Spleen (tissue), 7 donors: ENCODE data around the gene NOP56.

Source experiments
- CTCF ChIP-seq, 11 experiments: fragments of 200-600 bp in 7 of 11; fragments of 450-650 bp in 4 of 11; sonication (generic) in 4 of 11; IDR thresholded peaks in 8 of 11; conservative IDR thresholded peaks in 3 of 11; 1 replicate in 7 of 11; 2 replicates in 4 of 11; pipeline versions ENCODE4 v1.4.0 to v1.8.0; 2016 to 2021; ENCODE audit warnings: antibody characterized with exemption in 11 of 11, inconsistent platforms in 4 of 11, mild to moderate bottlenecking in 1 of 11
- POLR2A ChIP-seq, 3 donors: fragments of 450-650 bp; IDR thresholded peaks; one replicate each; pipeline ENCODE4 v1.5.1; 2017; ENCODE audit warnings: antibody characterized with exemption in 3 of 3, mild to moderate bottlenecking in 1 of 3
- POLR2AphosphoS5 ChIP-seq, 3 donors: sonication (generic); formaldehyde crosslinking; IDR thresholded peaks; one replicate each; pipeline ENCODE4 v1.5.1; 2017; ENCODE audit warnings: antibody characterized with exemption in 3 of 3
- donor health status: DM: no; HTN: no; CAD: no; lungs with moderate emphysema.
- donor health status: DM: no; HTN: no; CAD: no.
- donor health status: DM: no; HTN: no; CAD: no.

- TF ChIP-seq CTCF (IDR thresholded peaks at IDR 0.05 in 8 of 11, conservative IDR thresholded peaks at IDR 0.05 in 3 of 11) (no peak), POLR2A (IDR thresholded peaks at IDR 0.05) (no peak), POLR2AphosphoS5 (IDR thresholded peaks at IDR 0.05) (no peak)
Observed at GRCh38 chr20:2691663-2692035, 39.2 kb downstream of the NOP56 start.
